DOHH2 (cell line): ENCODE measurements around the gene MTFR1L.

Source experiments
- EZH2phosphoT487 ChIP-seq: fragments of 200-600 bp; sonication (generic); IDR thresholded peaks from 2 replicates; pipeline ENCODE4 v1.6.1; 2017; ENCODE audit warnings: borderline replicate concordance, mild to moderate bottlenecking, antibody characterized with exemption, low read length, moderate library complexity, mixed read lengths
- TF ChIP-seq, protein P1 (sequence below): fragments of 200-600 bp; sonication (generic); IDR thresholded peaks from one replicate; pipeline ENCODE4 v1.5.1; 2014; ENCODE audit warnings: antibody characterized with exemption, mild to moderate bottlenecking, low read depth, low read length; ENCODE audit not compliant: poor library complexity, severe bottlenecking

DNA sequence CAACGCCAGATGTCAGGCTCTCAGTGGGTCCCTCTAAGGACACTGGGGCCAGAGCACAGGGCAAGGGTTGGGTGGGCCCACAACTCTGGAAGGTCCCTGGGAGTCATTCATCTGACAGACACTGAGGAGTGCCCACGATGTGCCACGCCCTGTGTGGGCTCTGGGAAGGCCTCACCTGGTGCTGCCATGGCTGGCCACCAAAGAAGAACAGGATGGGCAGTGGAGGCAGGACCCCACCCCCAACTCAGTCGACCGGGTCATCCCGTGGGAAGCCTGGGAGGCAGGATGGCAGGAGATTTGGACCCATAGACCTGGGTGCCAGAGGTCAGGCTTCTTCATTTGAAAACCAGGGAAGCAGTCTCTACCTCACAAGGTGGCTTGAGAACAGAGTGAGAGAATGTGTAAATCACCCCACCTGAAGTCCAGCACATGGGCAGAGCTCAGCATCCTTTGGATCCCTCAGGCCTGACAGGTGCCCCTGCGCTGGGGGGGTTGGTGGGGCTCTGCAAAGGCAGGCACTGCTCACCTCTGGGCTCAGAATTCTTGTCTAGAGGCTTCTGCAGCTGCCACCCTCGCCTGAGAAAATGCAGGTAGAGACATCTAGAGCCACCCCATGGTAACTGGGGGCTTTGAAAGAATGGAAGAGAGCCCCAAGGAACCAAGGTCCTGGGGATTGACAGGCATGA lies 20.9 kb upstream of the MTFR1L start:
- TF ChIP-seq EZH2phosphoT487, result no peak
- TF ChIP-seq, protein P1, sequence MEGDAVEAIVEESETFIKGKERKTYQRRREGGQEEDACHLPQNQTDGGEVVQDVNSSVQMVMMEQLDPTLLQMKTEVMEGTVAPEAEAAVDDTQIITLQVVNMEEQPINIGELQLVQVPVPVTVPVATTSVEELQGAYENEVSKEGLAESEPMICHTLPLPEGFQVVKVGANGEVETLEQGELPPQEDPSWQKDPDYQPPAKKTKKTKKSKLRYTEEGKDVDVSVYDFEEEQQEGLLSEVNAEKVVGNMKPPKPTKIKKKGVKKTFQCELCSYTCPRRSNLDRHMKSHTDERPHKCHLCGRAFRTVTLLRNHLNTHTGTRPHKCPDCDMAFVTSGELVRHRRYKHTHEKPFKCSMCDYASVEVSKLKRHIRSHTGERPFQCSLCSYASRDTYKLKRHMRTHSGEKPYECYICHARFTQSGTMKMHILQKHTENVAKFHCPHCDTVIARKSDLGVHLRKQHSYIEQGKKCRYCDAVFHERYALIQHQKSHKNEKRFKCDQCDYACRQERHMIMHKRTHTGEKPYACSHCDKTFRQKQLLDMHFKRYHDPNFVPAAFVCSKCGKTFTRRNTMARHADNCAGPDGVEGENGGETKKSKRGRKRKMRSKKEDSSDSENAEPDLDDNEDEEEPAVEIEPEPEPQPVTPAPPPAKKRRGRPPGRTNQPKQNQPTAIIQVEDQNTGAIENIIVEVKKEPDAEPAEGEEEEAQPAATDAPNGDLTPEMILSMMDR, result no peak
